A549 (cell line): Measurements from ENCODE around the gene TSSK6. TPM values are rescaled to one million over a fixed set of nuclear protein-coding genes. Genes with fewer than 3 reads are reported as not detected.

Source experiments
- ATAC-seq, 2 experiments: fragments of 200-7000 bp in 1 of 2; fragments of >200 bp in 1 of 2; cut with Nextera tagmentation in 1 of 2; cut with Tn5 transposase in 1 of 2; 3 replicates each; pipeline versions ENCODE4 v1.8.0 to v1.9.1; 2018 to 2020; ENCODE audit warnings: mild to moderate bottlenecking in 1 of 2, moderate library complexity in 1 of 2
- CTCF ChIA-PET: fragments of 300-600 bp; sonication (Branson Sonifier 250); formaldehyde crosslinking; extraction: SDS; loops from one replicate; lab custom pipeline; 2021; ENCODE audit warnings: antibody characterized with exemption, inconsistent platforms; lab: Yijun Ruan, JAX
- POLR2A ChIA-PET: fragments of 350-600 bp; formaldehyde crosslinking; extraction: SDS; loops from one replicate; lab custom pipeline; 2021; ENCODE audit warnings: antibody characterized with exemption, inconsistent platforms; lab: Yijun Ruan, JAX
- DNase-seq, 2 experiments: peaks; one replicate each; pipeline versions ENCODE4 v3.0.0 to v3.0.0-alpha.2; 2011 to 2016; ENCODE audit warnings: low read depth in 1 of 2, low spot score in 1 of 2
- FAIRE-seq: peaks from 2 replicates; lab custom pipeline; 2011; peaks lifted over from hg19 to GRCh38; lab: Jason Lieb, UNC
- H3K27ac ChIP-seq, 2 experiments: fragments of >200 bp; sonication (Bioruptor Twin); formaldehyde crosslinking; 3 replicates each; pipeline ENCODE4 v1.5.1; 2016 to 2017
- H3K4me1 ChIP-seq: fragments of >200 bp; sonication (Bioruptor Twin); formaldehyde crosslinking; 3 replicates; pipeline ENCODE4 v1.6.1; 2016
- H3K4me2 ChIP-seq: fragments of >200 bp; sonication (Bioruptor Twin); formaldehyde crosslinking; 3 replicates; pipeline ENCODE4 v1.6.1; 2016
- H3K4me3 ChIP-seq: fragments of >200 bp; sonication (Bioruptor Twin); formaldehyde crosslinking; 3 replicates; pipeline ENCODE4 v1.5.1; 2016
- H3K9me3 ChIP-seq: fragments of >200 bp; sonication (Bioruptor Twin); formaldehyde crosslinking; 3 replicates; pipeline ENCODE4 v1.6.1; 2016
- BCL3 ChIP-seq: fragments of >200 bp; sonication (Bioruptor Twin); formaldehyde crosslinking; IDR thresholded peaks from 3 replicates; pipeline ENCODE4 v1.6.1; 2016
- BHLHE40 ChIP-seq: IDR thresholded peaks from 2 replicates; pipeline ENCODE4 v1.6.1; 2012; ENCODE audit warnings: low read depth, low read length, inconsistent platforms
- CBX2 ChIP-seq: fragments of 200-600 bp; sonication (generic); IDR thresholded peaks from 2 replicates; pipeline ENCODE4 v1.6.1; 2016; ENCODE audit warnings: low read depth, mild to moderate bottlenecking, borderline replicate concordance
- EHF ChIP-seq: fragments of 250-450 bp; sonication (Bioruptor Pico); IDR thresholded peaks from 2 replicates; pipeline ENCODE4 v1.5.0; 2020; ENCODE audit warnings: mild to moderate bottlenecking
- EHMT2 ChIP-seq: fragments of 200-600 bp; sonication (generic); IDR thresholded peaks from 2 replicates; pipeline ENCODE4 v1.6.1; 2016; ENCODE audit warnings: antibody characterized with exemption, low read depth, mild to moderate bottlenecking, moderate library complexity
- EP300 ChIP-seq, 2 experiments: fragments of >200 bp; sonication (Bioruptor Twin); formaldehyde crosslinking; IDR thresholded peaks; 2 replicates in 1 of 2; 3 replicates in 1 of 2; pipeline ENCODE4 v1.6.1; 2016 to 2017
- GATA3 ChIP-seq: IDR thresholded peaks from 2 replicates; pipeline ENCODE4 v1.6.1; 2012; ENCODE audit warnings: borderline replicate concordance
- HEYL ChIP-seq: fragments of 250-450 bp; sonication (Bioruptor Pico); IDR thresholded peaks from 2 replicates; pipeline ENCODE4 v1.8.0; 2021; ENCODE audit warnings: mild to moderate bottlenecking, moderate library complexity
- HMGXB4 ChIP-seq: fragments of 250-450 bp; sonication (Bioruptor Pico); IDR thresholded peaks from 2 replicates; pipeline ENCODE4 v1.5.0; 2021; ENCODE audit warnings: mild to moderate bottlenecking, moderate library complexity, borderline replicate concordance
- HOXA7 ChIP-seq: fragments of 250-450 bp; sonication (Bioruptor Pico); IDR thresholded peaks from 2 replicates; pipeline ENCODE4 v1.5.0; 2020; ENCODE audit warnings: mild to moderate bottlenecking, moderate library complexity
- KDM5A ChIP-seq: fragments of 200-600 bp; sonication (generic); IDR thresholded peaks from 2 replicates; pipeline ENCODE4 v1.6.1; 2016; ENCODE audit warnings: antibody characterized with exemption, mild to moderate bottlenecking
- MAZ ChIP-seq: fragments of 150-350 bp; IDR thresholded peaks from 2 replicates; pipeline ENCODE4 v1.6.1; 2014; ENCODE audit warnings: antibody characterized with exemption, low read depth, low read length, borderline replicate concordance
- NPAS2 ChIP-seq: fragments of 250-450 bp; sonication (Bioruptor Pico); IDR thresholded peaks from 2 replicates; pipeline ENCODE4 v1.8.0; 2022; ENCODE audit warnings: mild to moderate bottlenecking, moderate library complexity, borderline replicate concordance
- RAD21 ChIP-seq, 2 experiments: fragments of >200 bp in 1 of 2; sonication (Bioruptor Twin) in 1 of 2; formaldehyde crosslinking in 1 of 2; IDR thresholded peaks in 1 of 2; conservative IDR thresholded peaks in 1 of 2; 2 replicates in 1 of 2; 3 replicates in 1 of 2; pipeline ENCODE4 v1.6.1; 2012 to 2018; ENCODE audit warnings: inconsistent platforms in 1 of 2
- RARB ChIP-seq: fragments of 250-450 bp; sonication (Bioruptor Pico); IDR thresholded peaks from 2 replicates; pipeline ENCODE4 v1.8.0; 2021; ENCODE audit warnings: mild to moderate bottlenecking, moderate library complexity
- RFX5 ChIP-seq: fragments of 450-650 bp; IDR thresholded peaks from 2 replicates; pipeline ENCODE4 v1.7.1; 2014; ENCODE audit warnings: antibody characterized with exemption, mild to moderate bottlenecking, moderate library complexity
- TFCP2L1 ChIP-seq: fragments of 250-450 bp; sonication (Bioruptor Pico); IDR thresholded peaks from 2 replicates; pipeline ENCODE4 v1.5.0; 2021; ENCODE audit warnings: mild to moderate bottlenecking
- ZC3H11A ChIP-seq: fragments of 450-650 bp; IDR thresholded peaks from 2 replicates; pipeline ENCODE4 v1.6.1; 2014; ENCODE audit warnings: antibody characterized with exemption, mild to moderate bottlenecking
- ZSCAN20 ChIP-seq: fragments of 250-450 bp; sonication (Bioruptor Pico); IDR thresholded peaks from 2 replicates; pipeline ENCODE4 v1.8.0; 2022; ENCODE audit warnings: mild to moderate bottlenecking, moderate library complexity
- WGBS: methylation state at CpG from one replicate; pipeline ENCODE4 v1.1.6; 2017; ENCODE audit errors: missing lambda C conversion rate; 5-methylcytosine and 5-hydroxymethylcytosine counted together
- polyA plus RNA-seq, 4 experiments: library from polyadenylated mRNA; depleted of rRNA in 3 of 4; stranded (reverse); fragments of >200 nt; fragmentation: RNase III in 1 of 4; extraction: RNeasy Plus Mini Kit Qiagen cat#74134 plus additional on column Dnase treatment in 1 of 4; gene quantifications; 2 replicates in 3 of 4; 3 replicates in 1 of 4; pipeline ENCODE4 v1.2.3, GENCODE V29; 2011 to 2017
- TF ChIP-seq, protein P1 (sequence below): IDR thresholded peaks from 2 replicates; pipeline ENCODE4 v1.6.1; 2012
- TF ChIP-seq, protein P2 (sequence below): fragments of 150-350 bp; IDR thresholded peaks from 2 replicates; pipeline ENCODE4 v1.6.1; 2014; ENCODE audit warnings: low read depth, mild to moderate bottlenecking, low read length
- TF ChIP-seq, protein P3 (sequence below): fragments of >200 bp; sonication (Bioruptor Twin); formaldehyde crosslinking; IDR thresholded peaks from 2 replicates; pipeline ENCODE4 v1.6.1; 2016
- TF ChIP-seq, protein P4 (sequence below): fragments of 250-450 bp; sonication (Bioruptor Pico); IDR thresholded peaks from 2 replicates; pipeline ENCODE4 v1.5.0; 2020; ENCODE audit warnings: low read depth, mild to moderate bottlenecking, moderate library complexity

Gene TSSK6
- polyA plus RNA-seq, 2 of the 4 experiments (the other 2 are of a cell fraction): 1.4 to 1.8 TPM

- H3K9me3 ChIP-seq: no peaks in the 10 kb centered on the region
- POLR2A ChIA-PET: no interaction called here
- FAIRE-seq: no peak
- CTCF ChIA-PET: no interaction called here
- H3K4me3 ChIP-seq: no peak within 1 kb of the TSS
- TF ChIP-seq NPAS2 (CRISPR knock-in tag) (no peak), HOXA7 (CRISPR knock-in tag) (no peak), ZSCAN20 (CRISPR knock-in tag) (no peak), TFCP2L1 (CRISPR knock-in tag) (no peak), HEYL (CRISPR knock-in tag) (no peak), CBX2 (no peak), MAZ (no peak), RARB (no peak), BHLHE40 (no peak)
- TF ChIP-seq, protein P1, sequence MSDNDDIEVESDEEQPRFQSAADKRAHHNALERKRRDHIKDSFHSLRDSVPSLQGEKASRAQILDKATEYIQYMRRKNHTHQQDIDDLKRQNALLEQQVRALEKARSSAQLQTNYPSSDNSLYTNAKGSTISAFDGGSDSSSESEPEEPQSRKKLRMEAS: no peak
- TF ChIP-seq, protein P2, sequence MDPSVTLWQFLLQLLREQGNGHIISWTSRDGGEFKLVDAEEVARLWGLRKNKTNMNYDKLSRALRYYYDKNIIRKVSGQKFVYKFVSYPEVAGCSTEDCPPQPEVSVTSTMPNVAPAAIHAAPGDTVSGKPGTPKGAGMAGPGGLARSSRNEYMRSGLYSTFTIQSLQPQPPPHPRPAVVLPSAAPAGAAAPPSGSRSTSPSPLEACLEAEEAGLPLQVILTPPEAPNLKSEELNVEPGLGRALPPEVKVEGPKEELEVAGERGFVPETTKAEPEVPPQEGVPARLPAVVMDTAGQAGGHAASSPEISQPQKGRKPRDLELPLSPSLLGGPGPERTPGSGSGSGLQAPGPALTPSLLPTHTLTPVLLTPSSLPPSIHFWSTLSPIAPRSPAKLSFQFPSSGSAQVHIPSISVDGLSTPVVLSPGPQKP: no peak
- TF ChIP-seq, all 56 proteins: peak for 0
- H3K4me1 ChIP-seq: no peaks in the 10 kb centered on the region
- H3K4me2 ChIP-seq: no peak within 1 kb of the TSS
- no peak within 1 kb of the TSS for H3K27ac ChIP-seq
- ATAC-seq (no peak), DNase-seq (no peak)
- 80% methylated on average over 11 of the region's 56 CpGs for WGBS
Measured at GRCh38 chr19:19538061-19538784, 22.9 kb upstream of the TSSK6 start, which contains the start of gene CILP2. Gene CILP2, plus strand, starts transcription at chr19:19538265. Its CDS starts 85 bp downstream, at chr19:19538350.

DNA sequence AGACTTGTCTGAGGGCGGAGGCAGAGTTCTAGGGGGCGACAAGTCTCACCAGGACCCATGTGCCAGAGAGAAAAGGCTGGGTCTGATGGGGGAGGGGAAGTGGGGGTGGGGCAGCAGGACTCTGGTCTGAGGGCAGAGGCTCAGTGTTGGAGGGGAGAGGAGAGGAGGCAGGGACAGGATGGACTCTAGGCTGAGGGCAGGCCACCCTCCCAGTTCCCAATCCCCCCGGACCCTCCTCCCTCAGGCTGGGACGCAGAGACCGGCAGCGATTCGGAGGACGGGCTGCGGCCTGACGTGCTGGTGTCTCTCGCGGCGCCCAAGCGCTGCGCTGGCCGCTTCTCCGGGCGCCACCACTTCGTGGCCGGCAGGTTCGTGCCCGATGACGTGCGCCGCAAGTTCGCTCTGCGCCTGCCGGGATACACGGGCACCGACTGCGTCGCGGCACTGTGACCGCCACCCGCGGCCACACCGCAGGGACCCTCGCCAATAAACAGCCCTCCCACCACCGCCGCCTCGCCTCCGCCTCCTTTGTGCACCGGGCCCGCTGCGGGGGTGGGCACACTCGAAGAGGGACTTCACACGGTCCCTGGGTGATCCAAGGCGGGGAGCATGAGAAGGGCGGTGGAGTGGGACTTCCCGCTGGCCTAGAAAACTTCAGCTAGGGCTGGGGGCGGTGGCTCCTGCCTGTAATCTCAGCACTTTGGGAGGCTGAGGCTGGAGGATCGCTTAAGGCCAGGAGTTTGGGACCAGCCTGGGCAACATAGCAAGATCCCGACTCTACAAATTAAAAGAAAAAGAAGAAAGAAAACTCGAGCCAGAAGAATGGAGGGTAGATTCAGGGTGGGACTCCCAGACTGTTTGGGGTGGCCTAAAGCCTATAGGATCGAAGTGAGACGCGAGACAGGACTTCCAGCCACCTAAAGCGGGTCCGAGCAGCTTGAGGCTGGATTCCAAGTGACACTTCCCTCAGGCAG, 22.0 kb upstream of the TSSK6 start:
- FAIRE-seq (no peak), ATAC-seq (no peak)
- H3K27ac ChIP-seq: no peak overlapping the region
- POLR2A ChIA-PET: no interaction called here
- 94% methylated on average over 51 of the region's 59 CpGs for WGBS
- no peak overlapping the region for H3K4me2 ChIP-seq
- TF ChIP-seq, protein P3, sequence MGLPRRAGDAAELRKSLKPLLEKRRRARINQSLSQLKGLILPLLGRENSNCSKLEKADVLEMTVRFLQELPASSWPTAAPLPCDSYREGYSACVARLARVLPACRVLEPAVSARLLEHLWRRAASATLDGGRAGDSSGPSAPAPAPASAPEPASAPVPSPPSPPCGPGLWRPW: no peak
- no peak for TF ChIP-seq KDM5A
- no peak for TF ChIP-seq BCL3
- TF ChIP-seq EHF (CRISPR knock-in tag): no peak
- TF ChIP-seq ZSCAN20 (CRISPR knock-in tag): no peak
- TF ChIP-seq, protein P4, sequence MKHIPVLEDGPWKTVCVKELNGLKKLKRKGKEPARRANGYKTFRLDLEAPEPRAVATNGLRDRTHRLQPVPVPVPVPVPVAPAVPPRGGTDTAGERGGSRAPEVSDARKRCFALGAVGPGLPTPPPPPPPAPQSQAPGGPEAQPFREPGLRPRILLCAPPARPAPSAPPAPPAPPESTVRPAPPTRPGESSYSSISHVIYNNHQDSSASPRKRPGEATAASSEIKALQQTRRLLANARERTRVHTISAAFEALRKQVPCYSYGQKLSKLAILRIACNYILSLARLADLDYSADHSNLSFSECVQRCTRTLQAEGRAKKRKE (CRISPR knock-in tag): no peak
- TF ChIP-seq CBX2: no peak
- TF ChIP-seq ZC3H11A: no peak
- no peak for TF ChIP-seq HMGXB4 (CRISPR knock-in tag)
- TF ChIP-seq EP300 (IDR thresholded peaks at IDR 0.05): no peak
- no peak for TF ChIP-seq RAD21 (conservative IDR thresholded peaks at IDR 0.05 in 1 of 2, IDR thresholded peaks at IDR 0.05 in 1 of 2)
- TF ChIP-seq EHMT2: no peak
- TF ChIP-seq GATA3: no peak
- no peak for TF ChIP-seq MAZ
- TF ChIP-seq RFX5: no peak
- TF ChIP-seq, all 56 proteins: peak for 0
- no peaks in the 10 kb centered on the region for H3K4me1 ChIP-seq
- CTCF ChIA-PET: interaction anchor here (1.0 kb wide), 1 partner anchor 106 kb away, joined by 3 read pairs; the partner anchor contains the start of gene GMIP
- no peak overlapping the region for H3K4me3 ChIP-seq
- no peak for DNase-seq
- H3K9me3 ChIP-seq: no peaks in the 10 kb centered on the region
